IPS DF 6.9 (cell line): ENCODE measurements around the gene CDCA3.

Source experiments
- DNase-seq: peaks from one replicate; pipeline ENCODE4 v3.0.0-alpha.2; 2013; ENCODE audit warnings: low read depth, low spot score
- H3K27ac ChIP-seq: one replicate; pipeline ENCODE4 v1.5.1; 2013; ENCODE audit warnings: low read length, control low read depth
- H3K27me3 ChIP-seq: 2 replicates; pipeline ENCODE4 v1.6.1; 2013; ENCODE audit warnings: mild to moderate bottlenecking, low read length; ENCODE audit not compliant: control insufficient read depth, insufficient read depth
- H3K36me3 ChIP-seq: 2 replicates; pipeline ENCODE4 v1.6.1; 2013; ENCODE audit warnings: low read length; ENCODE audit not compliant: control insufficient read depth, insufficient read depth
- H3K4me1 ChIP-seq: 2 replicates; pipeline ENCODE4 v1.6.1; 2013; ENCODE audit warnings: low read length; ENCODE audit not compliant: control insufficient read depth, insufficient read depth
- H3K4me3 ChIP-seq: 2 replicates; pipeline ENCODE4 v1.5.1; 2013; ENCODE audit warnings: mild to moderate bottlenecking, low read length
- H3K9me3 ChIP-seq: 2 replicates; pipeline ENCODE4 v1.6.1; 2013; ENCODE audit warnings: low read length, inconsistent platforms; ENCODE audit not compliant: control insufficient read depth, insufficient read depth
- WGBS: extraction: QIAGEN DNeasy Blood & Tissue Kit; methylation state at CpG from one replicate; pipeline ENCODE4 v1.1.7; 2013; ENCODE audit warnings: mixed read lengths, missing lambda C conversion rate; ENCODE audit not compliant: insufficient read length, insufficient coverage; 5-methylcytosine and 5-hydroxymethylcytosine counted together

The CDCA3 gene

DNA sequence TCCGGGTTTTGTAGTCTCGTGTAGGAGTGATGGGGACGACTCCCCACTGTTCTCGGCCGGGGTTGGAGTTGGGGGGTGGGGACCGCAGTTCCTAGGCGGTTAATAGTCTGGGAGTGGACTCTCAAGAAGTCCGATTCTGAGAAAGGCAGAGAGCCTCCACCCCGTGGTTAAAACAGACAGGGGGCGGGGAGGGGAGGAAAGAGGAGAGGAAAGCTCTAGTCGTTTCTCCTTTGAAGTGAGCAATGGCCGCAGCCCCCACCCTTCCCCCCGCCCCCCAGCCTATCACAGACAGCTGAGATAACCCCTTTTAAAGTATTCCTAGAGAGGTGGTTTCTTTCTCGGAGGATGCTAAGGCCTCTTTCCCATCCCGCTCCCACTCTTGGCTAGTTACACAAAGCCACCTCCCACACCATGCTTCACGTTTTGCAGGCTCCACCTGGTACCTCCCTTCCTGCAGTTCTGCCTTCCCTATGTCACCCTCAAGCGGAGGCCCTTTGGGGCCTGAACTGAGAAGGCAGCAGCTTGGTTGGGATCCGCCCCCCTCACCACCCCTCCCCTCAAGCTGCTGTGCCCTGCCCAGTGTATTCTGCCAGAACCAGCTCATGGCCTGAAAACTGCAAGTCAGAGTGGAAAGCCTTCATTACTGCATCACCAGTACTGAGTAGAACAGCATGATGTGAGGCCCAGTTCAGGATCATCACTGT is 1.7 kb upstream of the CDCA3 start:
- DNase-seq: no peak
- no peak overlapping the region for H3K27ac ChIP-seq
- H3K4me3 ChIP-seq: peak overlapping the region; percentile 58; the same call in 1 of the 2 replicates
- peaks cover 2% of the 10 kb centered on the region; the same call in 1 of the 2 replicates for H3K4me1 ChIP-seq
- peaks cover 24% of the 10 kb centered on the region; the same call in 1 of the 2 replicates for H3K36me3 ChIP-seq
- no CpG with 5 or more reads among the region's 18 CpGs for WGBS
- no peaks in the 10 kb centered on the region for H3K9me3 ChIP-seq
- H3K27me3 ChIP-seq: no peaks in the 10 kb centered on the region

DNA sequence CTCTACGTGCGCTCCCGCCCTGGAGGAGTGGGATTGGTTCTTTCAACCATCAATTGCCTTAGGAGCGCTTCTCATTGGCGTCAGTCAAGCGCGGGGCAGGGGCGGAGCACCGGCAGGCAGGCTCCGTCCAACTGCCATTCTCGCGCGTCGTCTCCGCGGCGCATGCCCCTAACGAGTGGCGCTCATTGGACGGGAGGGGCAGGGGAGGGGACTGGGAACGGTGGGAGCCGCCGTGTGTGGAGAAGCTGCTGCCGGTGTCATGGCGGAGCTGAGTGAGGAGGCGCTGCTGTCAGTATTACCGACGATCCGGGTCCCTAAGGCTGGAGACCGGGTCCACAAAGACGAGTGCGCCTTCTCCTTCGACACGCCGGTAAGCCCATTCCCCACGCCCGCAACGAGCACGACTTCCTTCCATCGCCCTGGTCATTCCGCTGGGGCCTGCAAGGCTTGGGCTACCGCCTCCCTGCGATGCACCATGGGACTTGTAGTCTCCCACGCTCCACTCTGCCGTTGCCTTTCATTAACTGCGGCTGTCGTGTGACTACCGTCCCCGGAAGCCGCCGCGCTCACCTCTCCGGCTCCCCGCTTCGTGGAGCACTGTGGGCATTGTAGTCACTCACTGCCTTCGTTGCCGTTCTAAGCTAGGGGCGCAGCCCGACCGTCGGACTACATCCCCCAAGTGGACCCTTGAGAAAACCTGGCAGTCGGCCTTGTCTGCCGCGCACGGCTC is 1.0 kb upstream of the CDCA3 start, which contains the start of gene USP5:
Gene USP5, plus strand, starts transcription at position 230 of the 730 bp plus-strand sequence. Its CDS starts 30 bp downstream, at position 260.
- no peak within 1 kb of the TSS for H3K27ac ChIP-seq
- H3K27me3 ChIP-seq: no peaks in the 10 kb centered on the region
- peak; percentile 100 for DNase-seq
- H3K9me3 ChIP-seq: no peaks in the 10 kb centered on the region
- WGBS: no CpG with 5 or more reads among the region's 65 CpGs
- H3K36me3 ChIP-seq: peaks cover 20% of the 10 kb centered on the region; the same call in 1 of the 2 replicates
- H3K4me3 ChIP-seq: peak within 1 kb of the TSS; percentile 83
- peaks cover 2% of the 10 kb centered on the region; the same call in 1 of the 2 replicates for H3K4me1 ChIP-seq

DNA sequence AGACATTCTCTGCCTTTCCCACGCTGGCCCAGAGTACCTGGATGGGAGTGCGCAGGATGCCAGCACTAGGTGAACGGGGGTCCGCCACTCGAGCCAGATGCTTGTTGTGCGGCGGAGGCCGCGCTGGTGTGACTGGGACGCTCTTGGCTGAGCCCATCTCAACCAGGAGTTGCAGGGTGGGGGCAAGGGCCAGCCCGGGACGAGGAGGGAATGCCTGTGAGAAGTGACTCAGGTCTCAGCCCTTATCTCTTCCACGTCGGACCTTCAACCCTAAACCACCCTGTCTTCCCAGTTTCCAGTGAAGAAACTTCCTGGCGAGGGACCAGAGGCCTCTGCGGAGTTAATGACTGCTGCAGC is 312 bp downstream of the CDCA3 start:
- Histone ChIP-seq H3K9me3 (no peaks in the 10 kb centered on the region), H3K4me1 (peaks cover 2% of the 10 kb centered on the region; the same call in 1 of the 2 replicates), H3K36me3 (peaks cover 19% of the 10 kb centered on the region; the same call in 1 of the 2 replicates), H3K27me3 (no peaks in the 10 kb centered on the region), H3K27ac (no peak overlapping the region), H3K4me3 (peak overlapping the region; percentile 83; the same call in 1 of the 2 replicates)
- WGBS: no CpG with 5 or more reads among the region's 16 CpGs
- DNase-seq: no peak

DNA sequence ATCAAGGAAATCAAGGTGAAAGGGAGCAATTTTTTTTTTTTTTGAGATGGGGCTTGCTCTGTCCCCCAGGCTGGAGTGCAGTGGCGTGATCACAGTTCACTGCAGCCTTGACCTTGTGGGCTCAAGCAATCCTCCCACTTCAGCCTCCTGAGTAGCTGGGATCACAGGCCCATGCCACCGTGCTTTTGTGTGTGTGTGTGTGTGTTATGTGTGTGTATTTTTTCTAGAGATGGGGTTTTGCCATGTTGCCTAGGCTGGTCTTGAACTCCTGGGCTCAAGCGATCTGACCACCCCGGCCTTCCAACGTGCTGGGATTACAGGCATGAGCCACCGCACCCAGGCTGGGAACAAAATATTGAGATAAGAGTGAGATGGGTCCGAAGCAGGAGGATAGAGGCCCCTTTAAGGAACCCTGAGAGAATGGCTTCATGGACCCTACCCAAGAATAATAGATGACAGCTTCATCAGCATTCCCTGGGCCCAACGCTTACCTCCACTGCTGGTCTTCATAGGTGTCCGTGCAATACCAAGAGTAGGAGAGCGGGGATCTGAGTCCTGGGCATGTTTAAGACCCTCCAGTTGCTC is 1.0 kb downstream of the CDCA3 start:
- H3K9me3 ChIP-seq: no peaks in the 10 kb centered on the region
- H3K36me3 ChIP-seq: peaks cover 21% of the 10 kb centered on the region; the same call in 1 of the 2 replicates
- no CpG with 5 or more reads among the region's 10 CpGs for WGBS
- peak overlapping the region; percentile 83; the same call in 1 of the 2 replicates for H3K4me3 ChIP-seq
- peaks cover 2% of the 10 kb centered on the region; the same call in 1 of the 2 replicates for H3K4me1 ChIP-seq
- no peak overlapping the region for H3K27ac ChIP-seq
- no peak for DNase-seq
- no peaks in the 10 kb centered on the region for H3K27me3 ChIP-seq

DNA sequence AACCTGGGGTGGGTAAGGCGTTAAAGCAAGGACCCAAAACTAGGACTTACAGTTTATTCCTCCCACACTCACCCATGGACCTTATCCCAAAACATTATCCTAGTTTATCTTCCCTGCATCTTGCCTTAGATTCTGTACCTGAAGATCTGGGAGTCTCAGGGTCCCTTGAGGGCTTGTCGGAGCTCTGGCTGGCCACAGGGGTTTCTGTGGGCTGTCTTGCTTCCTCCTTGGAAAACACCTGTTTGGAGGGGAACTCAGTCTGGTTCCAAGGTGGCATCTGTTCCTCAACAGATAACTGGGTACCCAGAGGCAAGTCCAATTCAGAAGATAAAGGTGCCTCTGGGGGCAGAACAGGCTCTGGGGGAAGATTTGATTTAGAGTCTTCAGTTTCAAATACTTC is 1.7 kb downstream of the CDCA3 start:
- Histone ChIP-seq H3K27ac (no peak overlapping the region), H3K4me3 (no peak overlapping the region), H3K27me3 (no peaks in the 10 kb centered on the region), H3K36me3 (peaks cover 24% of the 10 kb centered on the region; the same call in 1 of the 2 replicates), H3K9me3 (no peaks in the 10 kb centered on the region), H3K4me1 (peaks cover 2% of the 10 kb centered on the region; the same call in 1 of the 2 replicates)
- no peak for DNase-seq
- no CpG with 5 or more reads among the region's 2 CpGs for WGBS

DNA sequence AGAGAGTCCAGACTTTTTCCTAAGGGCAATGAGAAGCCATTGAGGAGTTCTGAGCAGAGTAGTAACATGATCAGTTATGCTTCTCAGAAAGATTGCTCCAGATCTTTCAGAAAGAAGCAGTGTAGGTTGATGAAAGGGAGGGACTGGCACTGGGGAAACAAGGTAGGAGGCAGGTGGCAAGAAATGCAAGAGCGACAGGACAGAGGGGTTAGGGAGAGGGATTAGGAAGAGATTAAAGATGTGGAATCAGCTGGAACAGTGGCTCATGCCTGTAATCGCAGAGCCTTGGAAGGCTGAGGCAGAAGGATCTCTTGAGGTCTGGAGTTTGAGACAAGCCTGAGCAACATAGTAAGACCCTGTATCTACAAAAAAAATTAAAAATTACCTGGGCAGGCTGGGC is 3.4 kb downstream of the CDCA3 start:
- DNase-seq: no peak
- H3K27me3 ChIP-seq: no peaks in the 10 kb centered on the region
- no peak overlapping the region for H3K27ac ChIP-seq
- H3K36me3 ChIP-seq: peaks cover 34% of the 10 kb centered on the region; the same call in 1 of the 2 replicates
- WGBS: no CpG with 5 or more reads among the region's 2 CpGs
- H3K4me1 ChIP-seq: 0 out of 2 replicates have a peak, but pooled peaks cover 1% of the 10 kb centered on the region
- H3K4me3 ChIP-seq: no peak overlapping the region
- H3K9me3 ChIP-seq: no peaks in the 10 kb centered on the region

DNA sequence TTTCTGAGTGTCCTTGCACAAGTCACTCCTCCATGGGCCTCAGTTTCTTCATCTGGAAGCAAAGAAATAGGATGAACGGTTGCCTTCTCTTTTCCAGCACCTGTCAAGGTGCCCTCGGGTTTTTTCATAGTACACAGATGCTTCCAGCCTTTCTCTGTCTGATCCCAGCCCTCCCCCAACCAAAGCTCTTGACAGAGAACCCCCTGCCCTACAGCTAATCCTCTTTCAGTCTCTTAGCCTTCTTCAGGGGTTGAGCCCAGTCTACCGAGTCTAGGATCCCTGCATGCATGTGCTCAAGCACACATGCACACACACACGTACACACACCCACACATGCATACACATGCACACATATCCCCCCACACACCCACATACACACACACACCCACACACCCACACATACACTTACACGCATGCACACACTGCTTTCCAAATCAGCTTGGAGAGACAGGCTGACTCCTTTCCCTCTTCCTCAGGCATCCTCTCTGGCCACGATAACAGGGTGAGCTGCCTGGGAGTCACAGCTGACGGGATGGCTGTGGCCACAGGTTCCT is 4.7 kb downstream of the CDCA3 start:
- 100% methylated on average over 1 of the region's 7 CpGs for WGBS
- no peak overlapping the region for H3K4me3 ChIP-seq
- no peaks in the 10 kb centered on the region for H3K27me3 ChIP-seq
- no peak for DNase-seq
- 0 out of 2 replicates have a peak, but pooled peaks cover 1% of the 10 kb centered on the region for H3K4me1 ChIP-seq
- no peak overlapping the region for H3K27ac ChIP-seq
- H3K9me3 ChIP-seq: no peaks in the 10 kb centered on the region
- H3K36me3 ChIP-seq: peaks cover 34% of the 10 kb centered on the region; the same call in 1 of the 2 replicates

DNA sequence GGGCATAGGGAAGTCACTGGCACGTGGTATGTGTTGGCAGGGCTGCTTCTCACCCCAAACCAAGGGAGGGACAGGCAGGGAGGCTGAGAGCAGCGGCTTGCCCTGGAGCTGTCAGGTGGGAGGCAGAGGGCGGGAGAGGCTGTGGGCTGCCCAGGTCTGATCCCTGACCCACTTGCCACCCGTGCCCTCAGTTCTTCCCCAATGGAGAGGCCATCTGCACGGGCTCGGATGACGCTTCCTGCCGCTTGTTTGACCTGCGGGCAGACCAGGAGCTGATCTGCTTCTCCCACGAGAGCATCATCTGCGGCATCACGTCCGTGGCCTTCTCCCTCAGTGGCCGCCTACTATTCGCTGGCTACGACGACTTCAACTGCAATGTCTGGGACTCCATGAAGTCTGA is 5.7 kb downstream of the CDCA3 start:
- Histone ChIP-seq H3K27ac (no peak overlapping the region), H3K9me3 (no peaks in the 10 kb centered on the region), H3K4me3 (no peak overlapping the region), H3K36me3 (peaks cover 34% of the 10 kb centered on the region), H3K27me3 (no peaks in the 10 kb centered on the region), H3K4me1 (0 out of 2 replicates have a peak, but pooled peaks cover 1% of the 10 kb centered on the region)
- no CpG with 5 or more reads among the region's 17 CpGs for WGBS
- DNase-seq: no peak

DNA sequence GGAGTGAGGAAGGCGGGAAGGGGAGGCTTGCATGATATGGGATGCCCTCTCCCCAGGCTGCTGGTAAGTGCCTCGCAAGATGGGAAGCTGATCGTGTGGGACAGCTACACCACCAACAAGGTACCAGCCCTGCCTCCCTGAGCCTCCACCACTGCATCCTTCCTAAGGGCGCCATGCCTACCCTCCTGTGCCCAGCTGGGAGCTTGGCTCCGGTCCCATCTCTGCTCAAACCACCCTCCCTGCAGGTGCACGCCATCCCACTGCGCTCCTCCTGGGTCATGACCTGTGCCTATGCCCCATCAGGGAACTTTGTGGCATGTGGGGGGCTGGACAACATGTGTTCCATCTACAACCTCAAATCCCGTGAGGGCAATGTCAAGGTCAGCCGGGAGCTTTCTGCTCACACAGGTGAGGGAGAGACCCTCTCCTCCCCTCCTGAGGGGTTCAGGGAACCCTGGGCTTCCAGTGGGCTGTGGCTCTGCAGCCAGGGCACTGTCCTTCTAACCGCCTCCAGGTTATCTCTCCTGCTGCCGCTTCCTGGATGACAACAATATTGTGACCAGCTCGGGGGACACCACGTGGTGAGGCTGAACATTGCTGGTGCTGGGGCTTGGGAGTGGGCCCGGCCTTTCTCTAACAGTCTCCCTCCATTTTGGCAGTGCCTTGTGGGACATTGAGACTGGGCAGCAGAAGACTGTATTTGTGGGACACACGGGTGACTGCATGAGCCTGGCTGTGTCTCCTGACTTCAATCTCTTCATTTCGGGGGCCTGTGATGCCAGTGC is 7.8 kb downstream of the CDCA3 start:
- Histone ChIP-seq H3K27ac (no peak overlapping the region), H3K9me3 (no peaks in the 10 kb centered on the region), H3K27me3 (no peaks in the 10 kb centered on the region), H3K4me3 (no peak overlapping the region), H3K36me3 (peaks cover 38% of the 10 kb centered on the region), H3K4me1 (0 out of 2 replicates have a peak, but pooled peaks cover 1% of the 10 kb centered on the region)
- no peak for DNase-seq
- no CpG with 5 or more reads among the region's 16 CpGs for WGBS
